EL (cell line): Measurements from ENCODE around the gene EME1.
"Not testable (repeated sequence)": the region's sequence is repeated elsewhere in the genome, so short reads cannot be mapped to it uniquely, and the experiment has no call there.

Experiments used
- DNase-seq: peaks from one replicate; pipeline ENCODE4 v3.0.0-alpha.2; 2016

EME1 gene

GRCh38 chr17:50396261-50397110, 23.5 kb downstream of the EME1 start:
- peak; percentile 63 for DNase-seq

GRCh38 chr17:50397111-50397918, 24.3 kb downstream of the EME1 start, which contains the start of gene LRRC59:
TSS of gene LRRC59 (minus strand) at chr17:50397523. CDS start at chr17:50397317, 206 bp downstream.
- DNase-seq = peak; percentile 83

- DNase-seq = no peak
These were observed 24.9 kb downstream of the EME1 start for GRCh38 chr17:50397919-50398285.

- DNase-seq = not testable (repeated sequence)
These were observed 25.6 kb downstream of the EME1 start for GRCh38 chr17:50398672-50399071.

GRCh38 chr17:50399591-50399990, 26.6 kb downstream of the EME1 start:
- not testable (repeated sequence) for DNase-seq

- DNase-seq = not testable (repeated sequence)
These were observed 32.3 kb downstream of the EME1 start for GRCh38 chr17:50405351-50405750.

- DNase-seq = no peak
These were observed 33.5 kb downstream of the EME1 start for GRCh38 chr17:50406578-50406977.

GRCh38 chr17:50407921-50408320, 34.9 kb downstream of the EME1 start:
- no peak for DNase-seq

- DNase-seq = no peak
These were observed 39.2 kb downstream of the EME1 start for GRCh38 chr17:50412188-50412732.

GRCh38 chr17:50414808-50415207, 41.8 kb downstream of the EME1 start:
- peak; percentile 27 for DNase-seq

- DNase-seq = not testable (repeated sequence)
These were observed 46.5 kb downstream of the EME1 start for GRCh38 chr17:50419577-50419976.

- DNase-seq = no peak
These were observed 47.5 kb downstream of the EME1 start for GRCh38 chr17:50420419-50421112.

GRCh38 chr17:50421308-50422051, 48.5 kb downstream of the EME1 start:
- DNase-seq = peak; percentile 24

- no peak for DNase-seq
These were observed 49.7 kb downstream of the EME1 start for GRCh38 chr17:50422738-50423137.

- DNase-seq = peak; percentile 99
These were observed 50.6 kb downstream of the EME1 start for GRCh38 chr17:50423553-50424159.

- no peak for DNase-seq
These were observed 51.4 kb downstream of the EME1 start for GRCh38 chr17:50424246-50424995.

- DNase-seq = no peak
These were observed 52.1 kb downstream of the EME1 start for GRCh38 chr17:50424996-50425681.

- peak; percentile 71 for DNase-seq
These were observed 52.8 kb downstream of the EME1 start, which contains the start of gene ACSF2 for GRCh38 chr17:50425682-50426471. TSS of gene ACSF2 (plus strand) at chr17:50426218. CDS start at chr17:50426262, 44 bp downstream.

GRCh38 chr17:50426472-50426782, 53.4 kb downstream of the EME1 start:
- DNase-seq = no peak
